Activated CD4-positive, CD25-positive, alpha-beta regulatory T cell treated with anti-CD3 and anti-CD28 coated beads, Interleukin-2, amount 50 U/mL, for 72 hours (primary cell): ENCODE measurements around the gene RBM17.
A peak's percentile ranks its signal among the peaks of the same experiment; 100 is the strongest.
"Not testable (repeated sequence)": the region's sequence is repeated elsewhere in the genome, so short reads cannot be mapped to it uniquely, and the experiment has no call there.

Experiments used
- DNase-seq: peaks from one replicate; pipeline ENCODE4 v3.0.0; 2021

The RBM17 gene

GRCh38 chr10:6082496-6083395 lies 6.1 kb upstream of the RBM17 start:
- DNase-seq, result no peak

- DNase-seq, result peak; percentile 56
Measured at GRCh38 chr10:6083523-6084475, 5.0 kb upstream of the RBM17 start.

GRCh38 chr10:6086375-6087233 lies 2.2 kb upstream of the RBM17 start:
- DNase-seq, result peak; percentile 82

DNA sequence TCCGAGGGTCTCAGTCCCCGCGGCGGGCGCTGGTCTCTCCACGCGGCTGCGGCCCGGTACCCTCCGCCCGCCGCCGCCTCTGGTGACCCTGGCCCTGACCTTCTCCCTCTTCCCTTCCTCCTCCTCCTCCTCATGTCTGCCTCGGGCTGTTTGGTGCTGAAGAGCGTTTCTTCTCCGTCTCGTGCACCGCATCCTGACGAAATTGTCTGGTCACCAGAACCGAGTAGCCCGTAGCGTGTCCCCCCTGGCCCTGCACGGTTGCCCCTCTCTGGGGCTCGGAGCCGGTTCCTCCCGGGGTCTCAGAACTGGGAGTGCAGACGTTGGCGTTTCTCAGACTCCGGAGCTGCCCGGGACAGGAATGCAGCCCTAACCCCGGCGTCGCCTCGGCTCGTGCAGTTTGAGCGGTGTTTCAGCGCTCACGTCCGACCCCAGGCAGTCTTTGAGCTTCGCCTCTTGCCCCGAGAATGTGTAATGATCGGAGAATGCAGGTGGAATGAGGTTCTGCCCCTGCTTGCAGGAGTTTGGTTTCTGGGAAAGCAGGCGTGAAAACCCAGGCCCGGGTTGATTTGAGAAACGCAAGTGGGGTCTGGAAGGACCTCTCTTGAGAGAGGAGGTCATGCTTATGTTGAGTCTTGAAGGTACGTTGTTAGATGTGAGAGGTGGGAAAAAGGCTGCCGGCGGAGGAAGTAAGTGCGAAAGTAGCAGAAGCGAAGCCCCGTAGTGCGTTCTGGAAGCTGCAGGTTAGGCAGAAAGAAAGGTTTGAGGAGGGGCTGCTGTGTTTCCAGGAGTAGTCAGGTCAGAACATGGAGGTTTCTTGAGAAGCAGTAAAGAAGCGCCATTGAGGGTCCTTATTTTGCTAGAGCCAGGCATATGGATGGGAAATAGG lies 743 bp downstream of the RBM17 start:
- no peak for DNase-seq

GRCh38 chr10:6091630-6092029 lies 2.8 kb downstream of the RBM17 start:
- DNase-seq, result no peak

DNA sequence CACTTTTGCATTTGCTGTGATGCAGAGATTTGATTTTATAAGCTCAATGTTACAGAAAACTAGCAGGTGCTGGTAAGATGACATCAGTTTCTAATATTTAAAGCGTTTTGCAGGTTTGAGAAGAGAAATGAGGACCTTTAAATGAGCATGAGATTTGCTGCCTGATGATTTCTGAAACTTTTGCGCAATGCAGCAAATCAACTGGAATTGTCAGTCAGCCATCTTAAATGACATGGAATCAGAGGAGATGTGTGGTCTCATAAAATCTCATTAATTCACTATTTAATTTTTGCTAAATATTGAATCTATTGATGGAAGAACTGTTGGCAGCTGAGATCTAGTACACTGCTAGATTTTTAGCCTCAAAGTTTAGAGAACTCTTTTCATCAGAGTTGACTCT lies 3.9 kb downstream of the RBM17 start:
- no peak for DNase-seq

- no peak for DNase-seq
Measured at GRCh38 chr10:6095810-6096570, 7.2 kb downstream of the RBM17 start.

DNA sequence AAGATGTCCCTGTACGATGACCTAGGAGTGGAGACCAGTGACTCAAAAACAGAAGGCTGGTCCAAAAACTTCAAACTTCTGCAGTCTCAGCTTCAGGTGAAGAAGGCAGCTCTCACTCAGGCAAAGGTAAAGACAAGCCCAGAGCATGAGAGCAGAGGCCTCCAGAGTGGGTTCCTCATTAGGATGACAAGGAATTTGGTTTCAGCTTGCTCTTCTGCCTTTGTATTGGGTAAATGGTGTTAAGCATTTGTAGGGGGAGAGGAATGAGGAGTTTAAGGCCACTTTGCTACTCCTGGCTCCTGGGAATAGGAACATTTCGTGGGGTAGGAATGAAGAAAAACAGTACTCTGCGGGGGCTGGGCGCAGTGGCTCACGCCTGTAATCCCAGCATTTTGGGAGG lies 8.2 kb downstream of the RBM17 start:
- no peak for DNase-seq

GRCh38 chr10:6098156-6098555 lies 9.3 kb downstream of the RBM17 start:
- DNase-seq, result no peak

GRCh38 chr10:6100370-6100769 lies 11.5 kb downstream of the RBM17 start:
- no peak for DNase-seq

DNA sequence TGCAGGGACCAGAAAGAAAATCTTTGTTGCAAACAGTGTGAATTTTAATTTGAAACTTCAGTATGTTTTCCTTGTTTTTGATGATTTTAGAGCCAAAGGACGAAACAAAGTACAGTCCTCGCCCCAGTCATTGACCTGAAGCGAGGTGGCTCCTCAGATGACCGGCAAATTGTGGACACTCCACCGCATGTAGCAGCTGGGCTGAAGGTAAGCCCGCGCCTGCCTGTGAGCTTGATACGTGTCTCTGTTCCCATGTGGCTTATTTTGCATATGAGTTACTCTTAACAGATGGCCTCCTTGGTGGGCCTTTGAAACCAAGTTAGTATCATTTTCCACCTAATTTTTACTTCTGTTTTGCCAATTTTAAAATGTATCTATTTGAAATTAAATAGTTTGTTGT lies 12.3 kb downstream of the RBM17 start:
- no peak for DNase-seq

GRCh38 chr10:6102128-6102527 lies 13.3 kb downstream of the RBM17 start:
- no peak for DNase-seq

GRCh38 chr10:6103591-6103990 lies 14.8 kb downstream of the RBM17 start:
- no peak for DNase-seq

- not testable (repeated sequence) for DNase-seq
Measured at GRCh38 chr10:6107616-6108015, 18.8 kb downstream of the RBM17 start.

DNA sequence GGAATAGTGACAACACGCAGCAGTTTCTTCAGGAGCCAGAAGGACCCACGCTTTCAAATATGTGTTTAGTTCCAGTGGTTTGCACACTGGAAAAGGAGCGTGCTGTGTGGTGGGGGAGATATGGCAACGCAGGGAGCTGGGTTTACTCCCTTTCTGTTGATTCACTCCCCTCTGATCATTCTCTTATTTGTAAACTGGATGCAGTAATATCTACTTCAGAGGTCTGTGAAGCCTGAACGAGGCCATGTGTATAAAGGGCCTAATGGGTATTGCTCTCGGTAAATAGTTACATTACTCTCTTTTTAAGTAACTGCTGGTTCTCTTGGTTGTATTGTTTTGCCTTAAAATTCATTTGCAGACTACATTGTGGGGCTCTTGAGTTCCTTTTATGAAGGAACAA lies 19.2 kb downstream of the RBM17 start:
- DNase-seq, result no peak

DNA sequence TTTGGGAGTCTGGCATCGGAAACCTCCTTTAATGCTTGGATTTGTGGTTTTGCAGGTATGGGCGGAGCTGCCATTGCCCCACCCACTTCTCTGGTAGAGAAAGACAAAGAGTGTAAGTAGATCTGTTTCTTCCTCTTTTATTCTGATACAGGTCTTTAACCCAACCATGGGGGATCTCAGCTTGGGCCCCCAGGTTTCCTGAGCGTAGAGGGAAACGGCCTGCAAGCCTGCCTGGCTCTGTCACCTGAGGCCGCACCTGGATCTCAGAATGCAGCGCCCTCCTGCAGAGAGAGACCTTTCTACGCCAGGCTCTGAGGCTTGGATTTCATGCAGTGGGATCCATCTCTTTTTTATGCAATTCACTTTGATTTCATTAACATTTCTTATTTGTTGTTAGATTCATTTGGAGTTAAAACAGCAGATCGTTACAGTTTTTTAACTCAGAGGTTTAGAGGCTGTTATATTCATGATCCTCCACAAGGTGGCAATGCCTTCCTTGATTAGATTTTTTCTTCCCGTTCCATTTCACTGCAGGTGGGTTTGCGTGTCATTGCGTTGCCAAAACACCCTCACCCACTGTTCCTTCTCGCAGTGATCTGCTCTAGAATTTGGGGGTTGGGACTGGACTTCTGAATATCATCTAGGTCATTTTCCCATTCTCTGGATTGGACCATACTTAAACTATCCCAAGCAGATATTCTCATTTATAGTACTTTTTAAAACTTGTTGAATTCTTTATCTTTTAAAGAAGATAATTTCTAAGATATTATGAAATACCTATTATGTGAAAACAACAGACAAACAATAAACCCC lies 20.0 kb downstream of the RBM17 start:
- no peak for DNase-seq

DNA sequence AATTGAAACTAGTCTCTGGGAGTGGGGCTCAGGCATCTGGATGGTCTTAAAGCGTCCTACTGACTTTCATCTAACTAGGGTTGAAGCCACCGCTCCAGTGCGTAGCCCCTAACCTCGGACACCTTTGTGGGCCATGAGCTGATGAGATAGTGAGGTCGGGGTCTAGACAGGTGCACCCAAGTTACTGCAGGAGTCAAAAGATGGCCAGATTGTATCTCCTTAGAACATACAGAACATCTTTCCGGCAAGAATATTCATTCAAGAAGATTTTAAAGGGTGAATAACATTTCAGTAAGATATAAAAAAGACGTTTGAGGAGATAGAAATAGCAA lies 20.6 kb downstream of the RBM17 start:
- no peak for DNase-seq

GRCh38 chr10:6110136-6110535 lies 21.3 kb downstream of the RBM17 start:
- DNase-seq, result no peak

GRCh38 chr10:6112893-6113292 lies 24.1 kb downstream of the RBM17 start:
- DNase-seq, result no peak

- DNase-seq, result no peak
Measured at GRCh38 chr10:6114299-6114698, 25.5 kb downstream of the RBM17 start.
